Panc1 (cell line): ENCODE results near the gene SLC6A8. TPM values are rescaled to one million over a fixed set of nuclear protein-coding genes. Genes with fewer than 3 reads are reported as not detected.

Source experiments
- ATAC-seq: fragments of 200-7000 bp; cut with Tn5 transposase; 2 replicates; pipeline ENCODE4 v1.9.1; 2020; ENCODE audit warnings: mild to moderate bottlenecking, moderate library complexity
- BruUV-seq: library from RNA; stranded (reverse); fragments of 400-500 nt; replicated peaks from 2 replicates; lab custom pipeline; 2021; lab: Mats Ljungman, UMichigan
- CTCF ChIA-PET: fragments of 300-600 bp; sonication (Branson Sonifier 250); formaldehyde crosslinking; loops from one replicate; lab custom pipeline; 2022; ENCODE audit warnings: antibody characterized with exemption; lab: Charles Lee
- POLR2A ChIA-PET: fragments of 300-600 bp; sonication (Branson Sonifier 250); formaldehyde crosslinking; loops from one replicate; lab custom pipeline; 2022; ENCODE audit warnings: antibody characterized with exemption; lab: Charles Lee
- DNase-seq: peaks from one replicate; pipeline ENCODE4 v3.0.0-alpha.2; 2010; ENCODE audit warnings: low read depth, low spot score
- H3K27ac ChIP-seq: 2 replicates; pipeline ENCODE4 v1.5.1; 2011; ENCODE audit warnings: mild to moderate bottlenecking, low read length, inconsistent platforms
- H3K27me3 ChIP-seq: fragments of 200-500 bp; sonication (Bioruptor generic); 2 replicates; pipeline ENCODE4 v1.6.0; 2014; ENCODE audit warnings: low read length, inconsistent platforms; ENCODE audit not compliant: control insufficient read depth, insufficient read depth
- H3K36me3 ChIP-seq: fragments of 200-500 bp; sonication (Bioruptor generic); 2 replicates; pipeline ENCODE4 v1.5.1; 2014; ENCODE audit warnings: inconsistent platforms, mild to moderate bottlenecking, low read length, moderate library complexity; ENCODE audit not compliant: control insufficient read depth, insufficient read depth
- H3K4me1 ChIP-seq: 2 replicates; pipeline ENCODE4 v1.5.1; 2011; ENCODE audit warnings: inconsistent platforms, mild to moderate bottlenecking, low read length, moderate library complexity; ENCODE audit not compliant: control insufficient read depth, insufficient read depth
- H3K4me3 ChIP-seq, 2 experiments: 2 replicates each; pipeline ENCODE4 v1.5.1; 2011 to 2012; ENCODE audit warnings: low read depth in 2 of 2, low read length in 2 of 2, mild to moderate bottlenecking in 2 of 2, inconsistent platforms in 1 of 2, moderate library complexity in 1 of 2
- H3K9me3 ChIP-seq: fragments of 200-500 bp; sonication (Bioruptor generic); 2 replicates; pipeline ENCODE4 v1.5.1; 2014; ENCODE audit warnings: low read depth, mild to moderate bottlenecking, inconsistent platforms, low read length, moderate library complexity; ENCODE audit not compliant: control insufficient read depth, insufficient read depth
- POLR2AphosphoS5 ChIP-seq: IDR thresholded peaks from 2 replicates; pipeline ENCODE4 v1.6.1; 2012; ENCODE audit warnings: mild to moderate bottlenecking, low read depth, low read length, moderate library complexity
- SIN3A ChIP-seq: IDR thresholded peaks from 2 replicates; pipeline ENCODE4 v1.6.1; 2012; ENCODE audit warnings: low read depth, mild to moderate bottlenecking, low read length, moderate library complexity, borderline replicate concordance; ENCODE audit not compliant: insufficient read depth
- TCF7L2 ChIP-seq: IDR thresholded peaks from 2 replicates; pipeline ENCODE4 v1.6.1; 2011; ENCODE audit warnings: mild to moderate bottlenecking, low read depth, low read length, inconsistent platforms
- in situ Hi-C: cut with HindIII; loops from 2 replicates; pipeline ENCODE4 v1.10.0; 2016; ENCODE audit warnings: low sequenced_read_pairs, low pct_unique_long_range_greater_than_20kb
- intact Hi-C: fragments of 100-400 bp; cut with micrococcal nuclease; formaldehyde crosslinking; loops from one replicate; pipeline ENCODE4 v1.10.0; 2022; ENCODE audit not compliant: unreplicated experiment
- total RNA-seq: library from RNA; stranded (reverse); gene quantifications from one replicate; pipeline ENCODE4 v1.2.1, GENCODE V29; 2021; ENCODE audit not compliant: unreplicated experiment
- TF ChIP-seq, protein P1 (sequence below): fragments of 450-650 bp; IDR thresholded peaks from 2 replicates; pipeline ENCODE4 v1.5.1; 2017; ENCODE audit warnings: mild to moderate bottlenecking
- TF ChIP-seq, protein P2 (sequence below), 2 experiments: IDR thresholded peaks; 2 replicates each; pipeline ENCODE4 v1.6.1; 2011 to 2012; ENCODE audit warnings: low read depth in 2 of 2, control low read depth in 1 of 2, low read length in 1 of 2, mild to moderate bottlenecking in 1 of 2, moderate library complexity in 1 of 2; ENCODE audit not compliant: insufficient read depth in 1 of 2

The SLC6A8 gene
- total RNA-seq, 1 experiment from 2014 or later, result 125 TPM

DNA sequence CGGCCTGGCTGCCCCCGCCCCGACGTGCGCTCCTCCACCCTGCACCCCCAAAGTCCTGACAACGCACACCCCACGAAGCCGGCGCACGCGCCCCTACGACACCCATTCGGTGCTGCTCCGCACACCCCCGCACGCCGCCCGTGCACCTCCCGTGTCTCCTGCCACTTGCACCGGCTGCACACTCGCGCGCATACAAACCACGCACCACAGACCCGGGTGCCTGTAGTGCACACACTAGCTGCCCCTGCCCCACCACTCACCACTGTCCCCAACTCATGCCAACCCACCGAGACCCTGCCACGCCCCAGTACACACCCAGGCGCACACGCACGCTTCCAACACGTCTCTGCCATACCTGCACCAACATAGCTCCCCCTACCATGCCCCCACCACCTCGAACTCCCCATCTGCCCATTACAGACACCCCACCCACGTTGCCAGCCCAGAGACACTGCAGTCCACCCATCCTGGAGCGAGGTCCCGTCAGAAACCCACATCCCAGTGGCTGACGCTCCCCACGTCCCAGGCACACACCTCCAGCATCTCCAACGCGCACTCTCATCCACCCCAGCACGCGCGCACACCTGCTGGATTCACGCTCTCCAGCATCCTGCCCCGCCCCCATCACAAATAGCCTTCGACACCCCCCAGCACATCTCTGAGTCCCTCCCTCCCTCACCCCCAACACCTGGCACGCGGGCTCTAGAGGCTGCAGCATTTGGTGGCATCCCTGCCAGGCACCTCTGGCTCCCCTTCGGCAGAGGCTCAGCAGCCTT, 44.9 kb upstream of the SLC6A8 start:
- ATAC-seq (no peak), DNase-seq (no peak)
- Histone ChIP-seq H3K27me3 (peaks cover 4% of the 10 kb centered on the region), H3K4me1 (peaks cover 7% of the 10 kb centered on the region), H3K4me3 (0 out of 4 replicates have a peak overlapping the region, but pooled peaks of 1 of the 2 experiments have one; percentile 8), H3K27ac (no peak overlapping the region), H3K9me3 (no peaks in the 10 kb centered on the region), H3K36me3 (no peaks in the 10 kb centered on the region)
- ChIA-PET POLR2A (no interaction called here), CTCF (interaction anchor here (0.6 to 0.9 kb wide), 2 partner anchors 9 to 249 kb away, joined by 3 to 4 read pairs; no protein-coding TSS in a partner anchor)
- no TSS peak for BruUV-seq
- intact Hi-C loops (no loop called here), in situ Hi-C loops (no loop called here)
- TF ChIP-seq POLR2AphosphoS5 (no peak), TCF7L2 (no peak), SIN3A (no peak)
- TF ChIP-seq, protein P1, sequence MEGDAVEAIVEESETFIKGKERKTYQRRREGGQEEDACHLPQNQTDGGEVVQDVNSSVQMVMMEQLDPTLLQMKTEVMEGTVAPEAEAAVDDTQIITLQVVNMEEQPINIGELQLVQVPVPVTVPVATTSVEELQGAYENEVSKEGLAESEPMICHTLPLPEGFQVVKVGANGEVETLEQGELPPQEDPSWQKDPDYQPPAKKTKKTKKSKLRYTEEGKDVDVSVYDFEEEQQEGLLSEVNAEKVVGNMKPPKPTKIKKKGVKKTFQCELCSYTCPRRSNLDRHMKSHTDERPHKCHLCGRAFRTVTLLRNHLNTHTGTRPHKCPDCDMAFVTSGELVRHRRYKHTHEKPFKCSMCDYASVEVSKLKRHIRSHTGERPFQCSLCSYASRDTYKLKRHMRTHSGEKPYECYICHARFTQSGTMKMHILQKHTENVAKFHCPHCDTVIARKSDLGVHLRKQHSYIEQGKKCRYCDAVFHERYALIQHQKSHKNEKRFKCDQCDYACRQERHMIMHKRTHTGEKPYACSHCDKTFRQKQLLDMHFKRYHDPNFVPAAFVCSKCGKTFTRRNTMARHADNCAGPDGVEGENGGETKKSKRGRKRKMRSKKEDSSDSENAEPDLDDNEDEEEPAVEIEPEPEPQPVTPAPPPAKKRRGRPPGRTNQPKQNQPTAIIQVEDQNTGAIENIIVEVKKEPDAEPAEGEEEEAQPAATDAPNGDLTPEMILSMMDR, result no peak
- TF ChIP-seq, protein P2, sequence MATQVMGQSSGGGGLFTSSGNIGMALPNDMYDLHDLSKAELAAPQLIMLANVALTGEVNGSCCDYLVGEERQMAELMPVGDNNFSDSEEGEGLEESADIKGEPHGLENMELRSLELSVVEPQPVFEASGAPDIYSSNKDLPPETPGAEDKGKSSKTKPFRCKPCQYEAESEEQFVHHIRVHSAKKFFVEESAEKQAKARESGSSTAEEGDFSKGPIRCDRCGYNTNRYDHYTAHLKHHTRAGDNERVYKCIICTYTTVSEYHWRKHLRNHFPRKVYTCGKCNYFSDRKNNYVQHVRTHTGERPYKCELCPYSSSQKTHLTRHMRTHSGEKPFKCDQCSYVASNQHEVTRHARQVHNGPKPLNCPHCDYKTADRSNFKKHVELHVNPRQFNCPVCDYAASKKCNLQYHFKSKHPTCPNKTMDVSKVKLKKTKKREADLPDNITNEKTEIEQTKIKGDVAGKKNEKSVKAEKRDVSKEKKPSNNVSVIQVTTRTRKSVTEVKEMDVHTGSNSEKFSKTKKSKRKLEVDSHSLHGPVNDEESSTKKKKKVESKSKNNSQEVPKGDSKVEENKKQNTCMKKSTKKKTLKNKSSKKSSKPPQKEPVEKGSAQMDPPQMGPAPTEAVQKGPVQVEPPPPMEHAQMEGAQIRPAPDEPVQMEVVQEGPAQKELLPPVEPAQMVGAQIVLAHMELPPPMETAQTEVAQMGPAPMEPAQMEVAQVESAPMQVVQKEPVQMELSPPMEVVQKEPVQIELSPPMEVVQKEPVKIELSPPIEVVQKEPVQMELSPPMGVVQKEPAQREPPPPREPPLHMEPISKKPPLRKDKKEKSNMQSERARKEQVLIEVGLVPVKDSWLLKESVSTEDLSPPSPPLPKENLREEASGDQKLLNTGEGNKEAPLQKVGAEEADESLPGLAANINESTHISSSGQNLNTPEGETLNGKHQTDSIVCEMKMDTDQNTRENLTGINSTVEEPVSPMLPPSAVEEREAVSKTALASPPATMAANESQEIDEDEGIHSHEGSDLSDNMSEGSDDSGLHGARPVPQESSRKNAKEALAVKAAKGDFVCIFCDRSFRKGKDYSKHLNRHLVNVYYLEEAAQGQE (IDR thresholded peaks at IDR 0.05; ENCODE audit: insufficient read depth in 1 of 2, low read depth in 2 of 2, low read length in 1 of 2), result no peak

DNA sequence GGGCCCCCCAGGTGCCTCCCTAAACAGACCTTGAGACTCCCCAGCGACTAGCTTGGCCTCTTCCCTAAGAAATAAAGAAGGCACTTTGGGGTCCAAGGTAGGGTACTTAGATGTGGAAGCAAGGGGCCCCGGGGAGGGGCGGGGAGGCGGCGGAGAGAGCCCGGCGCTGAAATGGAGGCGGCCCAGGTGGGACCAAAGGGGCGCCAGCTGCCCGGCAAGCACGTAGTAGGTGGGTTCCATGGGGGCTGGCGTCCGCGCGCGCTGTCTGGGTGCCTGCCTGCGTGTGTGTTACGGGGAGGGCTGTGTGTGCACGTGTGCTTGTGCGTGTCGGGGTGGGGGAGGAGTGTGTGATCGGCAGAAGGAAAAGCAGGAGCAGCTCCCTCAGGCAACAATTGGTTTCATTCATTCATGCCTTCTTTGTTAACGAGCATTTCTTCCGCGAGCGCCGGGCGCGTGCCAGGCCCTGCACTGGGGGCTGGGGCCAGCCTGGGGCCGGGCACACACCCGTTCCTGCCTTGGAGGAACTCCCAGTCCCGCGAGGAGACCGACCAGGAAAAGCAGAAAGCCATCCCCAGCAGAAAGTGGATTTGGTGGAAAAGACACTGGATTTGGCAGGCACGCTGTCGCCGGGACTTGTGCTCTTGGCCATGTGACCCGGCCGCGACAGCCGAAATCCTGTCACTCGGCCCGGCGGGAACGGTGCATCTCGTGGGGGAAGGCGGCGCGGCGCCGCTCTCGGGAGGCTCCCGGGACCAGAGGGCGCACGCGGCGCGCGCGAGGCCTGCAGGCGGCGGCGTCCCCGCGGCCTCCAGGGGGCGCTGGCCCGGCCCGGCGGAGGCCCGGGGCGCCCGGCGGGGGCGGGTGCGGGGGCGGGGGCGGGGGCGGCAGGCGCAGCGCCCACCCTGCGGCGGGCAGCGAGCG, 44.0 kb upstream of the SLC6A8 start:
- CTCF ChIA-PET, result interaction anchor here (0.8 to 2.0 kb wide), 3 partner anchors 8 to 24 kb away, joined by 3 to 13 read pairs (median 4); no protein-coding TSS in a partner anchor

More for the DNA sequence above, 44.0 kb upstream of the SLC6A8 start:
- peak overlapping the region; percentile 33 to 46 for H3K4me3 ChIP-seq
- no peak overlapping the region for H3K27ac ChIP-seq
- POLR2A ChIA-PET, result no interaction called here
- no peak for DNase-seq
- no peaks in the 10 kb centered on the region for H3K9me3 ChIP-seq
- H3K36me3 ChIP-seq, result no peaks in the 10 kb centered on the region
- H3K4me1 ChIP-seq, result peaks cover 7% of the 10 kb centered on the region
- TF ChIP-seq, protein P1, result peak; percentile 69; the same call in 1 of the 2 replicates
- TF ChIP-seq TCF7L2, result no peak
- in situ Hi-C loops, result no loop called here
- peaks cover 4% of the 10 kb centered on the region for H3K27me3 ChIP-seq
- ATAC-seq, result peak; percentile 54
- no TSS peak for BruUV-seq
- intact Hi-C loops, result no loop called here
